HG03095 (cell line): ENCODE results near the gene KIF9.
"Not testable (repeated sequence)": the region's sequence is repeated elsewhere in the genome, so short reads cannot be mapped to it uniquely, and the experiment has no call there.

ENCODE experiments used
- ATAC-seq: cut with Tn5 transposase; IDR thresholded peaks from one replicate; pipeline ENCODE4 v1.9.1; 2021; ENCODE audit warnings: moderate library complexity; ENCODE audit not compliant: unreplicated experiment

The KIF9 gene, protein sequence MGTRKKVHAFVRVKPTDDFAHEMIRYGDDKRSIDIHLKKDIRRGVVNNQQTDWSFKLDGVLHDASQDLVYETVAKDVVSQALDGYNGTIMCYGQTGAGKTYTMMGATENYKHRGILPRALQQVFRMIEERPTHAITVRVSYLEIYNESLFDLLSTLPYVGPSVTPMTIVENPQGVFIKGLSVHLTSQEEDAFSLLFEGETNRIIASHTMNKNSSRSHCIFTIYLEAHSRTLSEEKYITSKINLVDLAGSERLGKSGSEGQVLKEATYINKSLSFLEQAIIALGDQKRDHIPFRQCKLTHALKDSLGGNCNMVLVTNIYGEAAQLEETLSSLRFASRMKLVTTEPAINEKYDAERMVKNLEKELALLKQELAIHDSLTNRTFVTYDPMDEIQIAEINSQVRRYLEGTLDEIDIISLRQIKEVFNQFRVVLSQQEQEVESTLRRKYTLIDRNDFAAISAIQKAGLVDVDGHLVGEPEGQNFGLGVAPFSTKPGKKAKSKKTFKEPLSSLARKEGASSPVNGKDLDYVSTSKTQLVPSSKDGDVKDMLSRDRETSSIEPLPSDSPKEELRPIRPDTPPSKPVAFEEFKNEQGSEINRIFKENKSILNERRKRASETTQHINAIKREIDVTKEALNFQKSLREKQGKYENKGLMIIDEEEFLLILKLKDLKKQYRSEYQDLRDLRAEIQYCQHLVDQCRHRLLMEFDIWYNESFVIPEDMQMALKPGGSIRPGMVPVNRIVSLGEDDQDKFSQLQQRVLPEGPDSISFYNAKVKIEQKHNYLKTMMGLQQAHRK

DNA sequence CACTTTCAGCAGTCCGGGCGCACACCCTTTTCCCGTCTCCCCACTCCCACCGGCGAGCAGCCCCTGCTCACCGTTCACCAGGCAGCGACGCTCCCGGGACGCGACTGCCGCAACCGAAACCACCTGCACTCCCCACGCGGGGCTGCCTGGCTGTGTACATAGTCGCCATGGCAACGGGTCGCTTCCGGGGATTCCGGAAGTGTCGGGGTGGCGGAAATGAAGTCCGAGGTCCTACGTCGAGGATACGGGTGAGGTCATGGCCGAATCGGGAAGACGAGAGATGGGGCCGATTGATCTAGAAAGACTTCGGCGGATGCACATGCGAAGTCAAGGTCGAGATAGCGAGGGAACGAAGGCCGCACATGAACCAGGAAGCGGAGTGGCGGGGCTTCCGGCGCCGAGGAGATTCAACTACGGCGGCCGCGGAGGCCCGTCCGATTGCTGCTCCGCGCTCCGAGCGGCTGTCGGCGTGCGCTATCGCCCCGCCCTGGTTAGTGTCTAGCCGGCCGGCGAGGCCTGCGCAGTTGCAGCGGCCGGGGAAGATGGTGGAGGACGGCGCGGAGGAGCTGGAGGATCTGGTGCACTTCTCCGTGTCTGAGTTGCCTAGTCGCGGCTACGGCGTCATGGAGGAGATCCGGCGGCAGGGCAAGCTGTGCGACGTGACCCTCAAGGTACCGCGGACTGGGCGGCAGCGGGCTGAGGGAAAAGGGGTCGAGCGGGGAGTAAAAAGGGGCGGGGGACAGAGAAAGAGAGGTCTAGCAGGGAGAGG lies at the start of gene KIF9, which contains the start of gene KLHL18:
KIF9 (minus strand) TSS at position 376 of the 769 bp plus-strand sequence. CDS start 5,425 bp downstream, outside the sequence.
KLHL18 (plus strand) TSS at position 521 of the 769 bp plus-strand sequence; CDS start at position 543, 22 bp downstream.
- peak; percentile 65 for ATAC-seq

DNA sequence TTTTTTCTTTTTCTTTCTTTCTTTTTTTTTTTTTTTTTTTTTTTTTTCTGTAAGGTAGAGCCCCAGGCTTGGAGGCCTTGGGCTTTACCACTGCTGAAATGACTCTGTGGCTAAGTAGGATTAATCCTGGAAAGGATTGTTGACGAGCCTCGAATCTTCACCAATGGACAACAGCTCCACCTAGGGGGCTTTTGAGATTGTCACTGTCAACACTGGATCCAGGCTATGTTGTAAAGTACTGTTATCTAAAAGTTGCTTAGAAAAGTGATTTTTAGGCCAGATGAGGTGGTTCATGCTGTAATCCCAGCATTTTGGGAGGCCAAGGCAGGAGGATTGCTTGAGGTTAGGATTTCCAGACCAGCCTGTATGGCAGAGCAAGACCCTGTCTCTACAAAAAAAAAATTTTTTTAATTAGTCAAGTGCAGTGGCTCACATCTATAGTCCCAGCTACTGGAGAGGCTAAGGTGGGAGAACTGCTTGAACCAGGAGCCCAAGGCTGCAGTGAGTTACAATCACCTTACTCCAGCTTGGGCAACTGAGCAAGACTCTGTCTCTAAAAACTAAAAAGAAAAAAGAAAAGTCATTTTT lies 41.8 kb upstream of the KIF9 start:
- ATAC-seq: no peak

DNA sequence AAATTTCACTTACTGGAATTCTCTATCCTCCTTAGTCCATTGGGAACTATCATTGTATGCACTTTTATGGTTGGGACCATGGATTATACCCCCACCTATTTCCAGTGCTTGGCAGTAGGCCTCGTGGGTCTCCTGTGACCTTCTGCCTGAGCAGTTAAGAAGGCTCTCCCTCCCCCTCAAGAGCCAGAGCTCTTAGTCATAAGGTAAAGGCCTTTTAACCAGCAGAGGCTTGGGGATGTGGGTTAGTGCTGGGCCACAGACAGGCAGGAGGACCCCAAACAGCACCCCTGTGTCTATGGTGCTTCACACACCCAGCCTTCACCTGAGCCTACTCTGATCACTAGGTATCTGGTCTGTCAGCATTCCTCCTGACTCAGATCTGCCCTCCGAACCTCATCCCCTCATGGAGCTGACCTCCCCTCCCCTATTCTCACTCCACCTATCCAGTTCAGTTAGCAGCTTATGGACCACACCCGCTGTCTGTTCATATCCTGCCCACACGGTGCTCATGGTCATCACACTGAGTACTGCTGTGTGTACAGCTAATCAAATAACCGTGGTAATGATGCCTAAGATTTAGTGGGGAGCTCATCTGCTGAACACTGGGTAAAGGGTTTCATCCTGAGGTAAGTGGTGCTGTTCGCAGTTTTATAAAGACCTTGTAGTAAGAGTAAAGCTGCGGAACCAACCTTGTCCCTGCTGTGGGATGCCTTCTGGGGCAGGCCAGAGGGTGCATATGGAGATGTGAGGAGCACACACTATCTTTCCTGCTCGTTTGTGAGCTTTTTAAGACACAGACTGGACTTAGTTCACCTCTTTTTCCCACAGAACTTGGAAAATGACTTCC lies 41.1 kb upstream of the KIF9 start:
- no peak for ATAC-seq

DNA sequence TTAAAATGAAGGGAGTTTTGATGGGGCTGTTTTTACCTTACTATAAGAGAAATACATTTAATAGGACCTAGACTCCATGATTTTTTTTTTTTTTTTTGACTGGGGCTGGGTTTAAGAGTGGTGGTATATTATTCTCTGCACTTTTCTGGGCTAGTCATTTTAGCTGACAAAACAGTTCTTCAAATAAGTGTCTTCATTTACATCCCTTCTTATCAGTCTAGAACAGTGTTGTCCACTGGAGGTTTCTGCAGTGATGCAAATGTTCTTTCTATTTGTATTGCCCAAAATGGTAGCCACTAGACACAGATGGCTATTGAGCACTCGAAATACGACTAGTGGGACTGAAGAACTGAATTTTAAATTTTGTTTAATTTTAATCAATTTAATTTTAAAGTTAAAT lies 37.4 kb upstream of the KIF9 start:
- no peak for ATAC-seq

DNA sequence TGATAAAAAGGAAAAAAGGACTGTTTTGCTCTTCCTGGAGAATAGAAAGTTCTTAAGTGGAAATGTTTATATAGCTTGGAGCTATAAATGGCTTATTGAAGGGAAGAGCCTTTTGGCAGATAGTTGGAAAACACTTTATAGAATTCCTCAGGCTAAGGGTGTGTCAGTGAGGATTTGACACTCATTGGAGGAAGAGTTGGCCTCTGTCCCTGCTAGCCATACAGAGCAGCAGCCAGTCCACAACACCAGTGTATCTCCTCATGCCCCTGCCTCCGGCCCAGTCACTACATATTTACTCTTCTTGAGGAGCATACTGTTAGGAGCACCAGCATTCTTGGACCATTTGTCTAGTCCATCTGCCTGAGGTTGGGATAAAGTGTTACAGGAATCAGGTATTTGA lies 36.3 kb upstream of the KIF9 start:
- no peak for ATAC-seq

DNA sequence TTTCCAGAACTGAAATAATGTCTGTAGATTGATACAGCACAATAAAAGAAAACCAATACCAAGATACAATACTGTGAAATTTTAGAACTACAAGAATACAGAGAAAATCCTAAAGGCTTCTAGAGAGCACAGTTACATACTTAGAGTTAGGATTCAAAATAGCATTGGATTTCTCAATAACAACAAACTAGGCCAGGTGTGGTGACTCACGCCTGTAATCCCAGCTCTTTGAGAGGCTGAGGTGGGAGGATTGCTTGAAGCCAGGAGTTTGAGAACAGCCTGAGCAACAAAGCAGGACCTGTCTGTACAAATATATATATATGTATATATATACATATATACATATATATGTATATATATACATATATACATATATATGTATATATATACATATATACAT lies 33.6 kb upstream of the KIF9 start:
- ATAC-seq: not testable (repeated sequence)

DNA sequence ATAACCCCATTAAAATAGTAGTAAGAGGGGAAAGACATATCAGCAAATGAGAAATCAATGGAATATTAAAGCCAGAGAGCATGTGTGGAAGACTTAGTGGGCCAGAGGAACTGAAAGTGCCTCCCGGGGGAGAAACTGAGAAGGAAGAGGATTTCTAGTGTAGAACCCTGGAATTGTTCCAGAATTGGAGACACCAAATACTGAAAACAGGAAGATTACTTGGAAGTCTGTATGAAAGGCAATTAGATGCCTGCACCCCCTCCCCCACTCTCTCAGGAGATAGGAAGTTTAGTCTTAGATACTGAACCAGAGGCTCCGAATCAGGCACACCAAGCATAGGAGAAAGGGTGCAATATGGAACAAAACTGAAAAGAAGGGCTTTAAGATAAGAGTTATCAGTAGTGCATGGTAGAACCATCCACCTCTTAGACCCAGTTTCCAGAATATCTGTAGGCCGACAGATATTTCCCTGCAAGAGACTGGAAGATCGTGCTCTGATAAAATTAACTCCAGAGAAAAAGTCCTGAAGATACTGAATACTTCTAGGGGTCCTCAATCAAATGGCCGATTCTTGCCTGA lies 32.6 kb upstream of the KIF9 start:
- ATAC-seq: no peak

DNA sequence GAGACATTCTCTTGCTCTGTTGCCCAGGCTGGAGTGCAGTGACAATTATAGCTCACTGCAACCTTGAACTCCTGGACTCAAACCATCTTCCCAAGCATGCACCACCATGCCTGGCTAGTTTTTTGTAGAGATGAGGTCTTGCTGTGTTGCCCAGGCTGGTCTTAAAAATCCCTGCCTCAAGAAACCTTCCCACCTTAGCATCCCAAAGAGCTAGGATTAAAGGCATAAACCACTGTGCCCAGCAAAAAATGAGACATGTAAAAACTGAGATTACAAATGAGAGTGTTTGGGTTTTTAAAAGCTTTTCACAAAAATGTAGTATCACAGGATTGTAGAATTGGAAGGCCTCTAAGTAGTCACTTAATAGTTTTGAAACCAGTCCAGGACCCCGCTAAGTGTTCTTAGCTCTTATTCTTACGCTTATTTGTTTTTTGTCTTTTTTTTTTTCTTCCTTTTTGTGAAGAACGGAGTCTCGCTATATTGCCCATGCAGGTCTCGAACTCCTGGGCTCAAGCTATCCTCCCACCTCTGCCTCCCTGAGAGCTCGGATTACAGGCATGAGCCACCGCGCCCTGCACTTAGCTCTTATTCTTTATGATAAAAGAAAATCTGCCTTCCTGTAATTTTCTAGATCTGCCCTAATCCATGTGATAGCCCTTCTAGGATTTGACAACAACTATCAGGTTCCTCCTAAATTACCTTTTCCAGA lies 31.6 kb upstream of the KIF9 start:
- ATAC-seq: no peak

DNA sequence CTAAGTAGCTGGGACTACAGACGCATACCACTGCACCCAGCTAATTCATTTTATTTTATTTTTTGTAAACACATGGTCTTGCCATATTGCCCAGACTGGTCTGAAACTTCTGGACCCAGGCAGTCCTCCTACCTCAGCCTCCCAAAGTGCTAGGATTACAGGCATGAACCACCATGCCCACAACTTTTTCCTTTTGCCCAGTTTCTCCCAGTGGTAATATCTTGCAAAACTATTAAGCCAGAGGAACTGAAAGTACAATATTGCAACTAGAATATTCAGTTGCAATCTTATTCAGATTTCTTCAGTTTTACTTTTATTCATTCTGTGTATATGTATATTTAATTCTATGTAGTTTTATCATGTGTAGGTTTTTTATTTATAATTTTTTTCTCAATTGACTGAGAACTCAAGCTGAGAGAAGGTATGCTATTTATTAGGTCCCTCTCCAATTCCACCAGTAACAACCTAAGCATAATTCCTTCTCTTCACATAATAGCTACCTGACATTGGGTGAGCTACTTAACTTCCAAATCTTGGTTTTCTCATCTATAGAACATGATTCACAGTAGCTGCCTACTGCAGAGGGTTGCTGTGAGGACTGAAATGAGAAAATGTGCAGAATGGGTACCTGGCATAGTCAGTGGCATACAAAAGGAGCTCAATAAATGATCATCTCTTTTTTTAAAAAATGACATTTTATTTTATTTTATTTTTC lies 30.9 kb upstream of the KIF9 start:
- no peak for ATAC-seq

DNA sequence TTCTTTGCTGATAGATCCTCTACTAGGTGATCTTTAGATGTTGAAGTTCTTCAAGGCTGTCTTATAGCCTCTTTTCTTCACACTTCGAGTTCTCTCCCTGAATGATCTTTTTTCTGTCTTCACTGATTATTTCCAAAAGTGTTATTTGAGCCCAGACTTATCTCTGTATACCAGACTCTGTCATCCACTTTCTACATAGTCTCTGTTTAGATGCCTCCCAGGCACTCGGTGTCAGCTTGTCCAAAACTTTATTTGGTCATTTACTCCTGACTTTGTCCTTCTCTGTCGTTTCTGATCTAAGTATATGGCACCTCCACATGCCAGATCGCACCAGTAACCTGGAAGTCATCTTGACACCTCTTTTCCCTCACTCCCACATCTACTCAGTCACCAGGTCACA lies 27.8 kb upstream of the KIF9 start:
- no peak for ATAC-seq

DNA sequence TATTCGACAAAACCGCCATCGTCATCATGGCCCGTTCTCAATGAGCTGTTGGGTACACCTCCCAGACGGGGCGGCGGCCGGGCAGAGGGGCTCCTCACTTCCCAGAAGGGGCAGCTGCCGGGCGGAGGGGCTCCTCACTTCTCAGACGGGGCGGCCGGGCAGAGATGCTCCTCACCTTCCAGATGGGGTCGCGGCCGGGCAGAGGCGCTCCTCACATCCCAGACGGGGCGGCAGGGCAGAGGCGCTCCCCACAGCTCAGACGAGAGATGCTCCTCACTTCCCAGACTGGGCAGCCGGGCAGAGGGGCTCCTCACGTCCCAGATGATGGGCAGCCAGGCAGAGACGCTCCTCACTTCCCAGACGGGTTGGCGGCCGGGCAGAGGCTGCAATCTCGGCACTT lies 26.6 kb upstream of the KIF9 start:
- not testable (repeated sequence) for ATAC-seq

DNA sequence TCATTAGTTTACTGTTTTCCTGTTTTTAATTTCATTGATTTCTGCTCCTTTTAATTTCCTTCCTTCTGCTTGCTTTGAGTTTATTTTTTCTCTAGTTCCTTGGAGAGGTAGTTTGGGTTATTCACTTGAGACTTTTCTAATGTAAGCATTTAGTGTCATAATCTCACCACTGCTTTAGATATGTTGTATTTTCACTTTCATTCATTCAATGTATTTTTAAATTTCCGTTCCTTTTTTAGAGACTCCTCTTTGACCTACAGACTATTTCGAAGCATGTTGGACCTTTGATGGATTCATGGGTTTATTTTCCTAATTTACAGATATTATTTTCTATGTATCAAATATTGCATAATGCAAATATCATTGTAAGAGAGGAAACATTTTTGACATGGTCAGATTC lies 23.4 kb upstream of the KIF9 start:
- no peak for ATAC-seq

DNA sequence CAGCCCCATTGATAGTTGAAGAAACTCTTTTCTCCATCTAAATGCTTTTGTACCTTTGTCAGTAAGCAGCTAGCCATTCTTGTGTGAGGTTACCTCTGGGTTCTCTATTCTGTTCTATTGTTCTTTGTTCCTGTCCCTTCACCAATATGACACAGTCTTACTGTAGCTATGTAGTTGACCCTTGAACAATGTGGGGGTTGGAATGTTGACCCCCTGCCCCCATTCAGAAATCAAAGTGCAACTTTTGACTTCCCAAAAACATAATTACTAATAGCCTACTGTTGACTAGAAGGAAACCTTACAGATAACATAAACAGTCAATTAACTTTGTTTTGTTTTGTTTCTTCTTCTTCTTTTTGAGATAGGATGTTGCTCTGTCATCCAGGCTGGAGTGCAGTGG lies 18.9 kb upstream of the KIF9 start:
- ATAC-seq: no peak

DNA sequence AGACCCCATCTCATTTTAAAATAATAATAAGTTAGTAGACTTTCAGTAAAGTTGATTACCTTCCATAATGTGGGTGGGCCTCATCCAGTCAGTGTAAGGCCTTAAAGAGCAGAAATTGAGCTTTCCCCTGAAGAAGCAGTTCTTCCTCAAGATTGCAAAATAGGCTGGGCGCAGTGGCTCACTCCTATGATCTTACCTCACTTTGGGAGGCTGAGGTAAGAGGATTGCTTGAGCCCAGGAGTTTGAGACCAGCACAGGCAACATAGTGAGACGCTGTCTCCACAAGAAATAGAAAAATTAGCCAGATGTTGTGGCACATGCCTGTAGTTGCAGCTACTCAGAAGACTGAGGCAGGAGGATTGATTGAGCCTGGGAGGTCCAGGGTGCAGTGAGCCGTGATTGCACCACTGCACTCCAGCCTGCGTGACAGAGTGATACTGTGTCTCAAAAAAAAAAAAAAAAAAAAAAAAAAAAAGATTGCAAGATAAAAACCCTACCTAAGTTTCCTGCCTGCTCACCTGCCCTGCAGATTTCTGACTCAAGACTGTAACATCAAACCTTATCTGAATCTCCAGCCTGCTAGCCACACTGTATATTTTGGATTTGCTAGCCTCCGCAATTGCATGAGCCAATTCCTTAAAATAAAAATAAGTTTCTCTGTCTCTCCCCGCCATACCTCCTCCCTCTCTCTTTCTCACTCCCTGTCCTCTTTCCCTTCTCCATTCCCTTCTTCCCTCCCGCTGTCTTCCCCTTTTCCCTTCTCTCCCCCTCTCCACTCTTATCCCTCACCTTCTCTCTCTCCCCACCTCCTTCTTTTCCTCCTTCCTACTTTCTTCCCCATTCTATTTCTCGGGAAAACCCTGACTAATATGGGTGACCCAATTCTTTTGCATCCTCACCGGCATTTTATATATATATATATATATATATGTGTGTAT lies 17.1 kb upstream of the KIF9 start:
- ATAC-seq: no peak

DNA sequence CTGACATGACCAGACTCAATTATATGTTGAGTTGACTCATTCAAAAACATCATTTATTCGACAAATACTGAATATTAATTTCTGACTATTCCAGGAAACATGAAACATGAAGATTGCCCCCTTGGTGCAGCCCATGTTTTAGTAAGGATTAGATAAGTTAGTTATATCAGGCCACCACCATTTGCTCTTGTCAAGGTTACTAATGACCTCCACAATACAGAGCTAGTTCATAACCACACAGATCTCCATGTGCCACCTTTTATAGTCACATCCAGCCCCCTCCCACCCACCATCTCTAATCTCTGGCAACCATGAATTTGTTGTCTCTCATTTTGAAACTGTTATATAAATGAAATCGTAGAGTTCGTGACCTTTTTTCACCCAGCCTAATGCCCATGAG lies 15.8 kb upstream of the KIF9 start:
- no peak for ATAC-seq

DNA sequence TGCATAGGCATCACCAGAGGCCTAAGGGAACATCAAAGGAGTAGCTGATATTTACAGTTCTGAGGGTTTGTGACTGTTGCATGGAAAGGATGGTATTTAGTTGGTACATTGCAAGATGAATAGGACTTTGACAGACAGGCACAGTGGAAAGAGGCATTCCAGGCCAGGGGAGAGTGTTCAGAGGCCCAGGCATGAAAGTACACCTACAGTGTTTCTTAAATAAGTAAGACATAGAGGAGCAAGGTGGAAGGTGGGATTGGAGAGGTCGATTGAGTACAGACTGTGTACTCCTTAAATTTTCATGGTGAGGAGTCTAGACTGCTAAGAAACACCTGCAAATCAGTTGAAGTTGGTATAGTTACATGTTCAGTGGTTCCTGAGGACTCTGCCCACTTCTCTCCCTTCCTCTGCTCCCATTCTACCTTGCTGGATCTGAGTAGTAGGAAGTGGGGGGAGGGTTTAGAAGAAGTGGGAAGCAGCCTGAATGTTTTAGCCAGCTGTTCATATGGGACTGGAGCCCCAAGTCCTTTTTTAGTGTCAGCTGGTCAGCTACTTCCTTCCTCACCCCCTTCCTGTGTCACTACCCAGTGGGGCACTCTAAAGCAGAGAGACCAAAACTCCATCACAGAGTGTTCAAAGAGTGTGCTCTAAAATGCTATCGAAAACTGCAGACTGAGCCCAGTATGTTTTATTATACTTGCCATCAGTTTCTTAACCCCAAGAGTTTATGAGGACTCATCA lies 14.1 kb upstream of the KIF9 start:
- ATAC-seq: no peak

DNA sequence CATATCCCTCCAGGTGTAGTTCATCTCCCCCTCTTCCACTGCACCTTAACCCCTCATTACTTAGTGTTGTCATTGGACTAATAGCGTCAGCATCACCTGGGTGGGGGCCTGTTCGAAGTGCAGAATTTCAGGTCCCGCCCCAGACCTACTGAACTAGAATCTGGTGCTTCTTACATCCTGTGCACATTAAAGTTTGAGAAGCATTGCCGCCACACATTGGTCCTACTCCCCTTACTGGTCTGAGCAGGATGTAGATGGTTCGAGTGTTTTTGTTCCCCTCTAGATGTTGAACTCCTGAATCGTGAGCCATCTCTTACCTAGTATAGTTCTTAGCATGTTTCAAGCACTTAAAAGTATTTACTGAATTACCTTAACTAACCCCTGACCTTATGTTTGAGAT lies 13.4 kb upstream of the KIF9 start:
- ATAC-seq: no peak
